ENCODE data around the gene DYRK4. TPM values are rescaled to one million over a fixed set of nuclear protein-coding genes. Genes with fewer than 3 reads are reported as not detected.

DYRK4 gene
- total and polyA plus RNA-seq, 2 of the 13 experiments (the other 11 are each of a cell fraction or from before 2014, with no cell fraction given) = 29.4 to 40.2 TPM

DNA sequence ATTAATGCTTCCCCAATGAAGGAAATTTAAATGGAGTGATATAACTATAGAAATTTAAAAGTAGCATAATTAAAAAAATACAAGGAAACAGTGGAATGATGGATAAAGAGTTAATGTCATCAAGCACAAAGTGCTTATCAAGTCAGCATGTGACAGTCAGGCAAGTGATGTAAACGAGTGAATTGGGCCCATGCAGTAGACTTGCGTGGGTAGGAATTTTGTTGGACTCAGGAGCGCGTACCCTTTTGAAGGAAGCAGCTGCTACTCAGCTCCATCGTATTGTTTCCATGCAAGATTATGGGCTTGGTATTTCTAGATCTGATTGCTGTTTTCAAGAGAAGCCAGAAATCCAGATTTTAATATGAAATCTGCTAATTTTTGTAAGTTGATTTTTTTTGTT lies 4.4 kb upstream of the DYRK4 start:
- TF ChIP-seq GATA4 (IDR thresholded peaks at IDR 0.05; ENCODE audit: borderline replicate concordance, low read depth) = no peak
- TF ChIP-seq DBP (CRISPR knock-in tag; IDR thresholded peaks at IDR 0.05; ENCODE audit: not compliant biosample characterization) = no peak
- no peak for TF ChIP-seq ZBTB44 (CRISPR knock-in tag; IDR thresholded peaks at IDR 0.05)
- TF ChIP-seq RBFOX2 (IDR thresholded peaks at IDR 0.05; ENCODE audit: low read depth, low read length) = no peak
- no peak for TF ChIP-seq TEF (CRISPR knock-in tag; IDR thresholded peaks at IDR 0.05)
- no peak for TF ChIP-seq DDIT3 (CRISPR knock-in tag; IDR thresholded peaks at IDR 0.05)
- no peak for TF ChIP-seq BHLHE40 (IDR thresholded peaks at IDR 0.05; ENCODE audit: low read length)
- ATAC-seq = no peak
- H4K20me1 ChIP-seq (ENCODE audit: insufficient read depth, low read length) = no peaks in the 10 kb centered on the region
- in situ Hi-C loops (cut with HindIII; ENCODE audit: extremely low pct_ligation_motif_present, low pct_unique_long_range_greater_than_20kb) = no loop called here
- no peaks in the 10 kb centered on the region for H3K79me2 ChIP-seq (ENCODE audit: insufficient read depth, low read length)
- H3K4me2 ChIP-seq (ENCODE audit: low read depth, low read length) = no peak overlapping the region
- peaks cover 0 to 8% of the 10 kb centered on the region in 2 experiments for H3K36me3 ChIP-seq (replicated peaks in 1 of 2; ENCODE audit: control insufficient read depth in 1 of 2, insufficient read depth in 2 of 2, low read length in 2 of 2)
- intact Hi-C loops (cut with micrococcal nuclease; ENCODE audit: unreplicated experiment) = no loop called here
- no peaks in the 10 kb centered on the region for H3K9me3 ChIP-seq (ENCODE audit: low read length)
- H3K4me1 ChIP-seq (ENCODE audit: insufficient read depth, low read length) = peaks cover 11% of the 10 kb centered on the region
- no peak for FAIRE-seq
- CTCF ChIA-PET (ENCODE audit: low intra/inter-chr PET ratio, low total read pairs) = no interaction called here
- H3K27ac ChIP-seq (ENCODE audit: extremely low read length, insufficient read depth, low read length) = no peak overlapping the region
- 97% methylated on average over 5 of the region's 5 CpGs for WGBS (ENCODE audit: low lambda C conversion rate)
- H2AFZ ChIP-seq (ENCODE audit: low read length) = no peak overlapping the region
- H3K4me3 ChIP-seq (replicated peaks in 1 of 3; ENCODE audit: insufficient read depth in 1 of 3, low read depth in 2 of 3, low read length in 3 of 3) = no peak overlapping the region
- no peak overlapping the region for H3K9ac ChIP-seq (ENCODE audit: insufficient read depth, low read depth, low read length)
- H3K27me3 ChIP-seq (ENCODE audit: control insufficient read depth in 1 of 2, insufficient read depth in 2 of 2, low read length in 2 of 2) = no peaks in the 10 kb centered on the region
- no TSS peak for BruUV-seq (replicated peaks)
- POLR2A ChIA-PET = no interaction called here
- DNase-seq (ENCODE audit: low spot score) = no peak
